ENCODE data around the gene WDFY1. TPM values are rescaled to one million over a fixed set of nuclear protein-coding genes. Genes with fewer than 3 reads are reported as not detected.

WDFY1 gene
- total and polyA plus RNA-seq, 2 donors (not counting 3 experiments of a cell fraction or from before 2014, with no cell fraction given) = 54.7 to 68.7 TPM

GRCh38 chr2:223944166-223944702 lies 901 bp downstream of the WDFY1 start:
- peaks cover 45% of the 10 kb centered on the region for H3K79me2 ChIP-seq (ENCODE audit: control insufficient read depth, insufficient read depth, low read length)
- ChIA-PET CTCF (interaction anchor here (1.0 to 1.5 kb wide), 2 partner anchors 20 to 43 kb away, joined by 4 read pairs; no protein-coding TSS in a partner anchor), POLR2A (no interaction called here)
- no TSS peak for BruUV-seq (replicated peaks)
- H4K20me1 ChIP-seq (replicated peaks; ENCODE audit: control insufficient read depth, extremely low read depth, insufficient read depth, low read length) = no peaks in the 10 kb centered on the region
- peak overlapping the region; percentile 82 for H3K9ac ChIP-seq (replicated peaks; ENCODE audit: extremely low read depth, insufficient read depth, low read length)
- H3K27ac ChIP-seq (ENCODE audit: insufficient read depth, low read depth, low read length) = peak overlapping the region; percentile 90
- H3K4me2 ChIP-seq (ENCODE audit: insufficient read depth, low read length) = peak overlapping the region; percentile 75
- H3K9me3 ChIP-seq (replicated peaks; ENCODE audit: control insufficient read depth, insufficient read depth, low read length) = no peaks in the 10 kb centered on the region
- dilution Hi-C loops (cut with MboI; ENCODE audit: extremely low pct_ligation_motif_present, low sequenced_read_pairs) = no loop called here
- FAIRE-seq (peak; percentile 73), DNase-seq (ENCODE audit: low read depth, low spot score) (no peak)
- TF ChIP-seq EZH2 (IDR thresholded peaks at IDR 0.05; ENCODE audit: borderline replicate concordance, low read depth, low read length, severe bottlenecking) (no peak), JUN (IDR thresholded peaks at IDR 0.05; ENCODE audit: borderline replicate concordance, insufficient read depth, insufficient read length, low read depth) (no peak), CTCF (IDR thresholded peaks at IDR 0.05; ENCODE audit: extremely low read depth in 1 of 2, insufficient read depth in 1 of 2, low read depth in 1 of 2, low read length in 2 of 2) (no peak), POLR2A (IDR thresholded peaks at IDR 0.05; ENCODE audit: low read depth, low read length) (no peak), POLR2AphosphoS5 (IDR thresholded peaks at IDR 0.05; ENCODE audit: insufficient read depth, low read depth, low read length) (no peak), GATA2 (IDR thresholded peaks at IDR 0.05; ENCODE audit: insufficient read depth, insufficient read length, low read depth, low read length) (no peak), MYC (IDR thresholded peaks at IDR 0.05; ENCODE audit: low read depth, low read length) (no peak), FOS (IDR thresholded peaks at IDR 0.05; ENCODE audit: borderline replicate concordance, insufficient read depth, low read length) (no peak)
- TF ChIP-seq, protein P1, sequence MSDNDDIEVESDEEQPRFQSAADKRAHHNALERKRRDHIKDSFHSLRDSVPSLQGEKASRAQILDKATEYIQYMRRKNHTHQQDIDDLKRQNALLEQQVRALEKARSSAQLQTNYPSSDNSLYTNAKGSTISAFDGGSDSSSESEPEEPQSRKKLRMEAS (IDR thresholded peaks at IDR 0.05; ENCODE audit: insufficient read depth, insufficient read length) = no peak
- H3K27me3 ChIP-seq (ENCODE audit: control insufficient read depth in 2 of 2, insufficient read depth in 2 of 2, low read length in 2 of 2) = no peaks in the 10 kb centered on the region
- H3K36me3 ChIP-seq (ENCODE audit: control insufficient read depth in 2 of 2, extremely low read depth in 1 of 2, insufficient read depth in 2 of 2, low read length in 2 of 2) = no peaks in the 10 kb centered on the region
- H2AFZ ChIP-seq (ENCODE audit: low read depth, low read length) = peak overlapping the region; percentile 67
- H3K9me1 ChIP-seq (replicated peaks; ENCODE audit: control insufficient read depth, extremely low read depth, insufficient read depth, low read length) = no peaks in the 10 kb centered on the region
- H3K4me3 ChIP-seq (replicated peaks in 1 of 3; ENCODE audit: insufficient read depth in 1 of 3, low read depth in 1 of 3, low read length in 3 of 3) = peak overlapping the region; percentile 70 to 79 (median 77)
- intact Hi-C loops (cut with micrococcal nuclease) = loop anchor here (2.0 to 10.0 kb wide), 3 partner anchors 37 to 1001 kb away; partner anchors contain the start of gene AP1S3
- H3K4me1 ChIP-seq (ENCODE audit: control insufficient read depth, extremely low read depth, insufficient read depth, low read length) = peaks cover 23% of the 10 kb centered on the region

All from endothelial cell of umbilical vein (primary cell).